Hematopoietic multipotent progenitor cell treated with erythropoietin and hydrocortisone succinate and interleukin-3 and kit ligand, for 17 days (in vitro differentiated cells): ENCODE results near the gene KDELR1.

Experiments
- DNase-seq: peaks from one replicate; pipeline ENCODE4 v3.0.0-alpha.2; 2015; ENCODE audit warnings: low spot score

KDELR1 gene

GRCh38 chr19:48391100-48392005, at the start of gene KDELR1:
TSS of gene KDELR1 (minus strand) at chr19:48391551. CDS start at chr19:48391358, 193 bp downstream.
- peak; percentile 83 for DNase-seq

- no peak for DNase-seq
Observed at GRCh38 chr19:48436586-48436985, 45.2 kb upstream of the KDELR1 start.

- DNase-seq: no peak
Observed at GRCh38 chr19:48433337-48433736, 42.0 kb upstream of the KDELR1 start.

- no peak for DNase-seq
Observed at GRCh38 chr19:48428670-48429069, 37.3 kb upstream of the KDELR1 start.

- DNase-seq: no peak
Observed at GRCh38 chr19:48424694-48425219, 33.4 kb upstream of the KDELR1 start.

GRCh38 chr19:48421548-48421947, 30.2 kb upstream of the KDELR1 start:
- DNase-seq: no peak

- DNase-seq: no peak
Observed at GRCh38 chr19:48419158-48419920, 28.0 kb upstream of the KDELR1 start.

- no peak for DNase-seq
Observed at GRCh38 chr19:48418317-48419064, 27.1 kb upstream of the KDELR1 start.

- no peak for DNase-seq
Observed at GRCh38 chr19:48417421-48417820, 26.1 kb upstream of the KDELR1 start.

- no peak for DNase-seq
Observed at GRCh38 chr19:48415806-48416221, 24.5 kb upstream of the KDELR1 start.

- DNase-seq: peak; percentile 59
Observed at GRCh38 chr19:48415395-48415794, 24.0 kb upstream of the KDELR1 start.

- no peak for DNase-seq
Observed at GRCh38 chr19:48413879-48414587, 22.7 kb upstream of the KDELR1 start.

- no peak for DNase-seq
Observed at GRCh38 chr19:48405850-48406249, 14.5 kb upstream of the KDELR1 start.

GRCh38 chr19:48405010-48405659, 13.8 kb upstream of the KDELR1 start:
- no peak for DNase-seq

- DNase-seq: no peak
Observed at GRCh38 chr19:48403606-48404005, 12.3 kb upstream of the KDELR1 start.

GRCh38 chr19:48401287-48401686, 9.9 kb upstream of the KDELR1 start:
- no peak for DNase-seq

GRCh38 chr19:48400018-48400742, 8.8 kb upstream of the KDELR1 start:
- peak; percentile 36 for DNase-seq

- DNase-seq: peak; percentile 57
Observed at GRCh38 chr19:48398375-48399235, 7.3 kb upstream of the KDELR1 start.

GRCh38 chr19:48398102-48398374, 6.7 kb upstream of the KDELR1 start:
- no peak for DNase-seq
